KBM-7 (cell line): ENCODE data around the gene CNOT2.

Experiments
- DNase-seq: peaks from one replicate; pipeline ENCODE4 v3.0.0-alpha.2; 2015
- in situ Hi-C: fragments of 300-500 bp; cut with MboI; formaldehyde crosslinking; loops from 2 replicates; pipeline ENCODE4 v1.14.3; 2020; ENCODE audit warnings: low sequenced_read_pairs, low pct_unique_long_range_greater_than_20kb, mixed read lengths

Gene CNOT2

GRCh38 chr12:70393787-70394499 lies 150.7 kb downstream of the CNOT2 start:
- no peak for DNase-seq
- in situ Hi-C loops: no loop called here

GRCh38 chr12:70398002-70398401 lies 154.8 kb downstream of the CNOT2 start:
- no peak for DNase-seq
- in situ Hi-C loops: no loop called here

- in situ Hi-C loops: no loop called here
Measured at GRCh38 chr12:70398862-70399261, 155.6 kb downstream of the CNOT2 start.

GRCh38 chr12:70399311-70399710 lies 156.1 kb downstream of the CNOT2 start:
- no peak for DNase-seq
- in situ Hi-C loops: no loop called here

More at GRCh38 chr12:70398862-70399261, 155.6 kb downstream of the CNOT2 start:
- no peak for DNase-seq

- in situ Hi-C loops: no loop called here
Measured at GRCh38 chr12:70400124-70400523, 156.9 kb downstream of the CNOT2 start.

GRCh38 chr12:70402597-70402996 lies 159.4 kb downstream of the CNOT2 start:
- DNase-seq: no peak
- in situ Hi-C loops: no loop called here

More at GRCh38 chr12:70400124-70400523, 156.9 kb downstream of the CNOT2 start:
- no peak for DNase-seq

- in situ Hi-C loops: no loop called here
Measured at GRCh38 chr12:70403826-70404225, 160.6 kb downstream of the CNOT2 start.

More at GRCh38 chr12:70403826-70404225, 160.6 kb downstream of the CNOT2 start:
- DNase-seq: no peak
